ENCODE measurements around the gene THSD7B.

DNA sequence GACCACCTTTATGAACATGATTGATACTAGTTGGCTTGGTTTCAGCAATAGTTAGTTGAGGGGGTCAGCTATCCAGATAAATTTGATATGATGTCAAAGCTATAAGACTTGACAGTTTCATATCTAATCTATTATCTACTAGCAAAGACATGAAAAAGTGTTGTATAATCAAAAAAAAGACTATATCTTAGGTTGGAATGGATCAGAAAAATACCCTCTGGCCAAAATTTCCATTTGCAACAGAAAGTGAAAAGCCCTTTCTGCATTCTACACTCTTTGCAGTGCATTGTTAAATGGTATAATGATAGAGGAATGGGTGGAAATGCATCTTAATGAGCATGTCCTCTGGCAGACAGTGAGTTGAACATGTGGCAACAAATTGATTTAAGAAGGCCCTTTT is 242.6 kb downstream of the THSD7B start:
- TF ChIP-seq ZNF607 (CRISPR knock-in tag; IDR thresholded peaks at IDR 0.05; ENCODE audit: borderline replicate concordance) (no peak), NR2F6 (IDR thresholded peaks at IDR 0.05) (no peak), NR2F6 (CRISPR knock-in tag; IDR thresholded peaks at IDR 0.05) (no peak)
- TF ChIP-seq, protein P1, sequence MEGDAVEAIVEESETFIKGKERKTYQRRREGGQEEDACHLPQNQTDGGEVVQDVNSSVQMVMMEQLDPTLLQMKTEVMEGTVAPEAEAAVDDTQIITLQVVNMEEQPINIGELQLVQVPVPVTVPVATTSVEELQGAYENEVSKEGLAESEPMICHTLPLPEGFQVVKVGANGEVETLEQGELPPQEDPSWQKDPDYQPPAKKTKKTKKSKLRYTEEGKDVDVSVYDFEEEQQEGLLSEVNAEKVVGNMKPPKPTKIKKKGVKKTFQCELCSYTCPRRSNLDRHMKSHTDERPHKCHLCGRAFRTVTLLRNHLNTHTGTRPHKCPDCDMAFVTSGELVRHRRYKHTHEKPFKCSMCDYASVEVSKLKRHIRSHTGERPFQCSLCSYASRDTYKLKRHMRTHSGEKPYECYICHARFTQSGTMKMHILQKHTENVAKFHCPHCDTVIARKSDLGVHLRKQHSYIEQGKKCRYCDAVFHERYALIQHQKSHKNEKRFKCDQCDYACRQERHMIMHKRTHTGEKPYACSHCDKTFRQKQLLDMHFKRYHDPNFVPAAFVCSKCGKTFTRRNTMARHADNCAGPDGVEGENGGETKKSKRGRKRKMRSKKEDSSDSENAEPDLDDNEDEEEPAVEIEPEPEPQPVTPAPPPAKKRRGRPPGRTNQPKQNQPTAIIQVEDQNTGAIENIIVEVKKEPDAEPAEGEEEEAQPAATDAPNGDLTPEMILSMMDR (CRISPR knock-in tag; IDR thresholded peaks at IDR 0.05): no peak
- TF ChIP-seq, protein P2, sequence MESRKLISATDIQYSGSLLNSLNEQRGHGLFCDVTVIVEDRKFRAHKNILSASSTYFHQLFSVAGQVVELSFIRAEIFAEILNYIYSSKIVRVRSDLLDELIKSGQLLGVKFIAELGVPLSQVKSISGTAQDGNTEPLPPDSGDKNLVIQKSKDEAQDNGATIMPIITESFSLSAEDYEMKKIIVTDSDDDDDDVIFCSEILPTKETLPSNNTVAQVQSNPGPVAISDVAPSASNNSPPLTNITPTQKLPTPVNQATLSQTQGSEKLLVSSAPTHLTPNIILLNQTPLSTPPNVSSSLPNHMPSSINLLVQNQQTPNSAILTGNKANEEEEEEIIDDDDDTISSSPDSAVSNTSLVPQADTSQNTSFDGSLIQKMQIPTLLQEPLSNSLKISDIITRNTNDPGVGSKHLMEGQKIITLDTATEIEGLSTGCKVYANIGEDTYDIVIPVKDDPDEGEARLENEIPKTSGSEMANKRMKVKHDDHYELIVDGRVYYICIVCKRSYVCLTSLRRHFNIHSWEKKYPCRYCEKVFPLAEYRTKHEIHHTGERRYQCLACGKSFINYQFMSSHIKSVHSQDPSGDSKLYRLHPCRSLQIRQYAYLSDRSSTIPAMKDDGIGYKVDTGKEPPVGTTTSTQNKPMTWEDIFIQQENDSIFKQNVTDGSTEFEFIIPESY (CRISPR knock-in tag; IDR thresholded peaks at IDR 0.05): no peak
- TF ChIP-seq, protein P3, sequence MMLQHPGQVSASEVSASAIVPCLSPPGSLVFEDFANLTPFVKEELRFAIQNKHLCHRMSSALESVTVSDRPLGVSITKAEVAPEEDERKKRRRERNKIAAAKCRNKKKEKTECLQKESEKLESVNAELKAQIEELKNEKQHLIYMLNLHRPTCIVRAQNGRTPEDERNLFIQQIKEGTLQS (CRISPR knock-in tag; IDR thresholded peaks at IDR 0.05): no peak

Measured in HepG2 (cell line).